Activated CD8-positive, alpha-beta T cell treated with anti-CD3 and anti-CD28 coated beads for 36 hours (primary cell): ENCODE data around the gene MEGF9. TPM values are rescaled to one million over a fixed set of nuclear protein-coding genes. Genes with fewer than 3 reads are reported as not detected.

Experiments
- ATAC-seq: fragments of 200-7000 bp; cut with Tn5 transposase; one replicate; pipeline ENCODE4 v1.10.0; 2021; ENCODE audit warnings: mild to moderate bottlenecking, moderate library complexity
- CTCF ChIA-PET: fragments of 350-600 bp; sonication (Branson Sonifier 250); formaldehyde crosslinking; loops from one replicate; lab custom pipeline; 2021; ENCODE audit warnings: antibody characterized with exemption; lab: Charles Lee
- POLR2A ChIA-PET: fragments of 350-600 bp; sonication (Branson Sonifier 250); formaldehyde crosslinking; loops from one replicate; lab custom pipeline; 2021; ENCODE audit warnings: antibody characterized with exemption; lab: Charles Lee
- DNase-seq: peaks from one replicate; pipeline ENCODE4 v3.0.0-alpha.2; 2020
- H3K27ac Mint-ChIP-seq: one replicate; pipeline ENCODE4 v1.8.0; 2021; ENCODE audit warnings: mild to moderate bottlenecking, mixed read lengths
- H3K27me3 Mint-ChIP-seq: one replicate; pipeline ENCODE4 v1.8.0; 2021; ENCODE audit warnings: mixed read lengths
- H3K36me3 Mint-ChIP-seq: one replicate; pipeline ENCODE4 v1.8.0; 2021; ENCODE audit warnings: low read depth, mixed read lengths
- H3K4me1 Mint-ChIP-seq: one replicate; pipeline ENCODE4 v1.8.0; 2021; ENCODE audit warnings: low read depth, mixed read lengths
- H3K4me3 Mint-ChIP-seq: one replicate; pipeline ENCODE4 v1.8.0; 2021; ENCODE audit warnings: mild to moderate bottlenecking, moderate library complexity, mixed read lengths
- H3K9me3 Mint-ChIP-seq: one replicate; pipeline ENCODE4 v1.8.0; 2021; ENCODE audit warnings: mixed read lengths
- intact Hi-C: fragments of 100-400 bp; cut with micrococcal nuclease; formaldehyde crosslinking; loops from one replicate; pipeline ENCODE4 v1.10.0; 2022
- total RNA-seq, 2 experiments: library from RNA; stranded (reverse); gene quantifications; one replicate each; pipeline ENCODE4 v1.2.3, GENCODE V29; 2021
- TF ChIP-seq, protein P1 (sequence below): fragments of 200-600 bp; IDR thresholded peaks from one replicate; pipeline ENCODE4 v1.8.0; 2022; ENCODE audit warnings: antibody characterized with exemption, mild to moderate bottlenecking

Gene MEGF9
- total RNA-seq, 2 experiments from 2014 or later: 3.0 to 3.2 TPM

DNA sequence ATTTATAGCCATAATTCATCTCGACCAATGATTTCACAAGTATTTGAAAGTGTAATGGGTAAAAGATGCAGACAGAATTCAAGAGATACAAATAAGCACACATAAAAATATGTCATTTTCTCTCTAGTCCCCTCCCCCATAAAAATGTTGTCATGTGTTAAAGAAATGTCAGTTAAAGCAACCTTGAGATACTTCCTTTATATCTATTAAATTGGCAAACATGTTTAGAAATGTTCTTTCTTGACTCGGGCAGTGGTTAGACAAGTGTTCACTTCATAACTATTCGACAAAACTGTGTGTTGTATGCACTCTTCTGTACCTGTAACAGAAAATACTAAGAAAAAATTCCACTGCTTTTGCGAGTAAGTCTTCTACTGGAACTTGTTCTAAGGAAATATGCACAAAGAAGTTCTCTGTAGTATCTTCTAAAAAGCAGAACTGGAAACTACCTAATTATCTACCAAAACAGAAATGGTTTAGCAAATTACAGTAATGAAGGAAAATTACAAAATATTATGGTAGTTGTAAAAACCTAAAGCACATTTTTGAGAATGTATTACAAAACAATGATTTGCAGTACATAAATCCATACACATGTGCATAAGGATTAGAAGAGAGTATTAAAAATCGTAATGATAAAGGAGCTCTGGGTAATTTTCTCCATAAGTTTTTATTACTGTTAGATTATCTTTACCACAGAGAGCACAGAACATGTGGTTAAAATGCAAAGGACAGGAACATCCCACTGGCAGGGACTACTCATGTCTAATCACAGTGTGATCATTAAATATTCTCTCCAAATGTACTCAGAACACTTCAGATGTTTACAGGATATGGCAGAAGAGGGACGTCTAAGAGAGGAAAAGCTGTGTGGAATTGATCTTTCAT lies 43.0 kb upstream of the MEGF9 start:
- ChIA-PET POLR2A (interaction anchor here (1.0 kb wide), 1 partner anchor 10 kb away, joined by 3 read pairs; no protein-coding TSS in a partner anchor), CTCF (interaction anchor here (0.7 to 6.0 kb wide), 22 partner anchors 8 to 315 kb away, joined by 3 to 76 read pairs (median 6); no protein-coding TSS in a partner anchor)
- Mint-ChIP-seq H3K9me3 (no peaks in the 10 kb centered on the region), H3K4me3 (no peak overlapping the region), H3K27ac (peak overlapping the region; percentile 26), H3K36me3 (peaks cover 8% of the 10 kb centered on the region), H3K27me3 (no peaks in the 10 kb centered on the region), H3K4me1 (peaks cover 22% of the 10 kb centered on the region)
- no peak for ATAC-seq
- intact Hi-C loops: loop anchor here (5.0 kb wide), 4 partner anchors 85 to 315 kb away; partner anchors contain the start of genes CNTRL, PHF19, PSMD5 and TRAF1
- TF ChIP-seq, protein P1, sequence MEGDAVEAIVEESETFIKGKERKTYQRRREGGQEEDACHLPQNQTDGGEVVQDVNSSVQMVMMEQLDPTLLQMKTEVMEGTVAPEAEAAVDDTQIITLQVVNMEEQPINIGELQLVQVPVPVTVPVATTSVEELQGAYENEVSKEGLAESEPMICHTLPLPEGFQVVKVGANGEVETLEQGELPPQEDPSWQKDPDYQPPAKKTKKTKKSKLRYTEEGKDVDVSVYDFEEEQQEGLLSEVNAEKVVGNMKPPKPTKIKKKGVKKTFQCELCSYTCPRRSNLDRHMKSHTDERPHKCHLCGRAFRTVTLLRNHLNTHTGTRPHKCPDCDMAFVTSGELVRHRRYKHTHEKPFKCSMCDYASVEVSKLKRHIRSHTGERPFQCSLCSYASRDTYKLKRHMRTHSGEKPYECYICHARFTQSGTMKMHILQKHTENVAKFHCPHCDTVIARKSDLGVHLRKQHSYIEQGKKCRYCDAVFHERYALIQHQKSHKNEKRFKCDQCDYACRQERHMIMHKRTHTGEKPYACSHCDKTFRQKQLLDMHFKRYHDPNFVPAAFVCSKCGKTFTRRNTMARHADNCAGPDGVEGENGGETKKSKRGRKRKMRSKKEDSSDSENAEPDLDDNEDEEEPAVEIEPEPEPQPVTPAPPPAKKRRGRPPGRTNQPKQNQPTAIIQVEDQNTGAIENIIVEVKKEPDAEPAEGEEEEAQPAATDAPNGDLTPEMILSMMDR: no peak
- DNase-seq: no peak

DNA sequence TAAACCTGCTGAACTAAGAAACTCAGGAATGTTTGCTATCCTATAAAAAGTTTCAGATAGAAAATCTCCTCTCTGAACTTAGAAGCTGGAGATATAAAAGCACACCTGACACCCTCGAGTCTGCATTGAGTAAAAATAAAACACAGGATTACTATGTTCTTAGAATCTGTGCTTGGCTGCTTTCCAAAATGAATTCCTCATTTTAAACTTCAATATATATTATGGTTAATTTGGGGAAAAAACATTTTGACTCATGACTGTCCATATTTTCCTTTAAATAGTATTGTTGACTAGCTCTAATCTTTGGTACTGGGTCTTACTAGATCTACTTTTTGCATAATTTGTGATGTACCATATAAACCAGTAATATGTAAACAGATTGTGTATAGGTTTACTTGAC lies 42.3 kb upstream of the MEGF9 start:
- Mint-ChIP-seq H3K36me3 (peaks cover 6% of the 10 kb centered on the region), H3K27ac (peak overlapping the region; percentile 52), H3K9me3 (no peaks in the 10 kb centered on the region), H3K4me1 (peaks cover 22% of the 10 kb centered on the region), H3K27me3 (no peaks in the 10 kb centered on the region), H3K4me3 (no peak overlapping the region)
- ATAC-seq: no peak
- POLR2A ChIA-PET: no interaction called here
- TF ChIP-seq, protein P1: no peak
- DNase-seq: no peak
- CTCF ChIA-PET: interaction anchor here (0.9 to 6.0 kb wide), 36 partner anchors 9 to 396 kb away, joined by 3 to 76 read pairs (median 5); partner anchors contain the start of genes CNTRL and TRAF1
- intact Hi-C loops: loop anchor here (5.0 kb wide), 4 partner anchors 86 to 316 kb away; partner anchors contain the start of genes CNTRL, PHF19, PSMD5 and TRAF1

GRCh38 chr9:120755810-120756434 lies 41.7 kb upstream of the MEGF9 start:
- Mint-ChIP-seq H3K4me1 (peaks cover 22% of the 10 kb centered on the region), H3K36me3 (peaks cover 4% of the 10 kb centered on the region), H3K9me3 (no peaks in the 10 kb centered on the region), H3K27me3 (no peaks in the 10 kb centered on the region), H3K27ac (peak overlapping the region; percentile 52), H3K4me3 (no peak overlapping the region)
- ATAC-seq (peak; percentile 89), DNase-seq (peak; percentile 75)
- intact Hi-C loops: loop anchor here (5.0 kb wide), 4 partner anchors 86 to 316 kb away; partner anchors contain the start of genes CNTRL, PHF19, PSMD5 and TRAF1
- CTCF ChIA-PET: interaction anchor here (0.6 to 6.0 kb wide), 47 partner anchors 9 to 413 kb away, joined by 3 to 76 read pairs (median 5); partner anchors contain the start of genes CNTRL and TRAF1
- TF ChIP-seq, protein P1: peak; percentile 97
- POLR2A ChIA-PET: interaction anchor here (0.6 to 0.9 kb wide), 3 partner anchors 12 to 93 kb away, joined by 3 read pairs; no protein-coding TSS in a partner anchor

GRCh38 chr9:120755044-120755443 lies 40.8 kb upstream of the MEGF9 start:
- H3K27ac Mint-ChIP-seq: no peak overlapping the region
- ChIA-PET CTCF (interaction anchor here (0.6 to 6.0 kb wide), 26 partner anchors 10 to 414 kb away, joined by 3 to 76 read pairs (median 5); partner anchors contain the start of genes CNTRL and TRAF1), POLR2A (interaction anchor here (0.6 to 0.9 kb wide), 3 partner anchors 13 to 189 kb away, joined by 3 read pairs; no protein-coding TSS in a partner anchor)
- no peak for ATAC-seq
- no peak for DNase-seq
- H3K27me3 Mint-ChIP-seq: no peaks in the 10 kb centered on the region
- peaks cover 22% of the 10 kb centered on the region for H3K4me1 Mint-ChIP-seq
- peaks cover 3% of the 10 kb centered on the region for H3K36me3 Mint-ChIP-seq
- TF ChIP-seq, protein P1: no peak
- H3K4me3 Mint-ChIP-seq: no peak overlapping the region
- intact Hi-C loops: loop anchor here (5.0 kb wide), 4 partner anchors 87 to 317 kb away; partner anchors contain the start of genes CNTRL, PHF19, PSMD5 and TRAF1
- no peaks in the 10 kb centered on the region for H3K9me3 Mint-ChIP-seq
